Measurements from ENCODE around the gene GPRC5A. TPM values are rescaled to one million over a fixed set of nuclear protein-coding genes. Genes with fewer than 3 reads are reported as not detected.
A peak's percentile ranks its signal among the peaks of the same experiment; 100 is the strongest.
"Not testable (repeated sequence)": the region's sequence is repeated elsewhere in the genome, so short reads cannot be mapped to it uniquely, and the experiment has no call there.

GPRC5A gene
- not detected for total RNA-seq
- not detected for polyA plus RNA-seq
- 0 to 0.57 (median 0.09) reads per million in 6 experiments for total RNA-seq

DNA sequence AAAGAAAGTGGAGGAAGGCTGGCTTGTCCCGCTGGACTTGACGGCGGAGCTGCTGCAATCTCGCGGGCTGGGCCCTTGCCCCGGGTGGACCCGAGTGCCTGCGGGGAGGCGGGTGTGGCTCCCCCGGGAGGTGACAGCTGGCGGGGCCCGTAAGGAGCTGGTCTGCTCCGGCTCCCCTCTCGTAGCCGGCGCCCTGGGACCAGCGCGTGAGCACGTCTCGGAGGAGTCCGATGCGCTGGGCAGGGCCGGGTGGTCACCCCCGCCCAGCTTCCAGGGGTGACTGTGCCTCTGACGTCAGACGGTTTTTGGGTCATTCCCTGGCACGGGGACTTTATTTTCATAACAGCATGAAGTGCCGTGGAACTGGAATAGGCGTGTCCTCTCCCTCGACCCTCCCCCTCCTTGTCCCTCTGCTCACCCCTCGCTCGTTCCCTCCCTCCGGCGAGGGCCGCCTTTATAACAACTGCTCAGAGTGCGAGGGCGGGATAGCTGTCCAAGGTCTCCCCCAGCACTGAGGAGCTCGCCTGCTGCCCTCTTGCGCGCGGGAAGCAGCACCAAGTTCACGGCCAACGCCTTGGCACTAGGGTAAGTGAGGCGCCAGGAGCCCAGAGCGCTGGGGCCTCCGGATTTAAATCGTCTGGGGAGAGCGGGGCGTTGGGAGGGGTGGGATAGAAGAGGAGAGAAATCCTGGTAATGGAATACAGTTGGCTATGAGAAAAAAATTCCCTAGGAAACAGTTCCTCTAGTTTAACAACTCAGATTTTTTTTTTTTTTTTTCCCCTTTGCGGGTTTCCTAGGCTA lies at the start of gene GPRC5A:
Gene GPRC5A (plus strand): TSS at position 483 of the 801 bp plus-strand sequence. CDS start 16,688 bp downstream, outside the sequence.
- peak within 1 kb of the TSS in 5 of 10 donors; percentile 60 to 84 (median 74) for H3K27ac Mint-ChIP-seq
- H3K36me3 Mint-ChIP-seq, result peaks cover 0 to 5% (median 0%) of the 10 kb centered on the region in 3 donors

DNA sequence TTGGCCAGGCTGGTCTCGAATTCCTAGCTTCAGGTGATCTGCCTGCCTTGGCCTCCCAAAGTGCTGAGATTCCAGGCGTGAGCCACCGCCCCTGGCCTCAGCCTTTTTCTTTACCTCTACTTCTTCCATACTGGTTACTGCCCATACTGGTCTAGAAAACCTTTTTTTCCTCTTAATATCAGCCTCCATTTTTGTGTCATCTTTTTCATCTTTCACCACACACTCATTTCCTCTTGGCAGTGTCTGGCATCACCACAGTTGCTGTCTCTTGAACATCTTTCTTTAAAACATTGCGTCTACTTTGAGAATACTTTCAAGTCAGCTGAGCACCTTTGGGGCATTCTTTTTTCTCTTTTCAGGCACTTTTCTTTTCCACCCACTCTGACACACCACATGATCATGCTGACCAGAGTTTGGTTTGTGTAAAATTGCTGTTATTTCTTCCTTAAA lies 45.5 kb upstream of the GPRC5A start:
- ATAC-seq, result peak; percentile 53 to 77

More for the DNA sequence above, at the start of gene GPRC5A:
- DNase-seq (peak in 7 of 10 donors; percentile 6 to 32 (median 28)), ATAC-seq (peak; percentile 65 to 74)
- H3K4me3 Mint-ChIP-seq, result peak within 1 kb of the TSS; percentile 80 to 89 (median 88)
- POLR2A ChIA-PET, result no interaction called here
- H3K9me3 Mint-ChIP-seq, result no peaks in the 10 kb centered on the region
- H3K27me3 Mint-ChIP-seq, result peaks cover 10 to 42% (median 24%) of the 10 kb centered on the region in 5 donors
- peaks cover 5 to 12% (median 8%) of the 10 kb centered on the region in 4 donors for H3K4me1 Mint-ChIP-seq

GRCh38 chr12:12846780-12847179 lies 44.6 kb upstream of the GPRC5A start:
- peaks cover 10 to 27% (median 23%) of the 10 kb centered on the region in 4 donors for H3K4me1 Mint-ChIP-seq
- H3K9me3 Mint-ChIP-seq, H3K36me3 Mint-ChIP-seq, H3K27me3 Mint-ChIP-seq: not testable (repeated sequence)
- DNase-seq (peak in 7 of 10 donors; percentile 4 to 68 (median 44)), ATAC-seq (peak; percentile 70 to 84)
- H3K4me3 Mint-ChIP-seq, result peak overlapping the region in 7 of 10 donors; percentile 28 to 57 (median 40)
- H3K27ac Mint-ChIP-seq, result peak overlapping the region; percentile 28 to 91 (median 78)
- POLR2A ChIA-PET, result interaction anchor here (0.6 to 1.9 kb wide), 3 partner anchors 9 to 25 kb away, joined by 4 to 6 read pairs (median 6); no protein-coding TSS in a partner anchor

More for the DNA sequence above, 45.5 kb upstream of the GPRC5A start:
- DNase-seq, result peak in 5 of 10 donors; percentile 11 to 48 (median 17)
- Mint-ChIP-seq H3K27ac (peak overlapping the region; percentile 28 to 91 (median 78)), H3K36me3 (no peaks in the 10 kb centered on the region), H3K27me3 (no peaks in the 10 kb centered on the region), H3K4me1 (peaks cover 10 to 27% (median 23%) of the 10 kb centered on the region in 4 donors), H3K9me3 (peaks cover 0 to 2% (median 0%) of the 10 kb centered on the region in 9 donors), H3K4me3 (peak overlapping the region in 8 of 10 donors; percentile 1 to 46 (median 12))
- POLR2A ChIA-PET, result interaction anchor here (0.5 to 1.9 kb wide), 3 partner anchors 8 to 27 kb away, joined by 3 to 6 read pairs (median 3); no protein-coding TSS in a partner anchor

GRCh38 chr12:12853435-12853834 lies 37.9 kb upstream of the GPRC5A start:
- no peak for ATAC-seq
- peaks cover 0 to 6% (median 0%) of the 10 kb centered on the region in 9 donors for H3K9me3 Mint-ChIP-seq
- POLR2A ChIA-PET, result no interaction called here
- DNase-seq, result no peak
- no peak overlapping the region for H3K27ac Mint-ChIP-seq
- no peak overlapping the region for H3K4me3 Mint-ChIP-seq
- peaks cover 0 to 8% (median 5%) of the 10 kb centered on the region in 3 donors for H3K36me3 Mint-ChIP-seq
- peaks cover 0 to 3% (median 2%) of the 10 kb centered on the region in 4 donors for H3K4me1 Mint-ChIP-seq
- no peaks in the 10 kb centered on the region for H3K27me3 Mint-ChIP-seq

- H3K27me3 Mint-ChIP-seq, result no peaks in the 10 kb centered on the region
- no peak overlapping the region for H3K4me3 Mint-ChIP-seq
- peaks cover 0 to 16% (median 8%) of the 10 kb centered on the region in 3 donors for H3K36me3 Mint-ChIP-seq
- H3K4me1 Mint-ChIP-seq, result peaks cover 0 to 3% (median 0%) of the 10 kb centered on the region in 4 donors
- POLR2A ChIA-PET, result no interaction called here
- DNase-seq, result no peak
- no peak for ATAC-seq
- H3K9me3 Mint-ChIP-seq, result peaks cover 0 to 1% (median 0%) of the 10 kb centered on the region in 9 donors
- H3K27ac Mint-ChIP-seq, result no peak overlapping the region
Observed at GRCh38 chr12:12859690-12860089, 31.7 kb upstream of the GPRC5A start.

- Mint-ChIP-seq H3K36me3 (peaks cover 0 to 12% (median 8%) of the 10 kb centered on the region in 3 donors), H3K4me1 (peaks cover 0 to 3% (median 0%) of the 10 kb centered on the region in 4 donors), H3K4me3 (no peak overlapping the region), H3K9me3 (peaks cover 0 to under 1% (median 0%) of the 10 kb centered on the region in 9 donors), H3K27ac (peak overlapping the region in 1 of 10 donors; percentile 11), H3K27me3 (no peaks in the 10 kb centered on the region)
- POLR2A ChIA-PET, result interaction anchor here (0.7 kb wide), 1 partner anchor 994 kb away, joined by 7 read pairs; no protein-coding TSS in a partner anchor
- ATAC-seq, result no peak
- no peak for DNase-seq
Observed at GRCh38 chr12:12864243-12864642, 27.1 kb upstream of the GPRC5A start.

DNA sequence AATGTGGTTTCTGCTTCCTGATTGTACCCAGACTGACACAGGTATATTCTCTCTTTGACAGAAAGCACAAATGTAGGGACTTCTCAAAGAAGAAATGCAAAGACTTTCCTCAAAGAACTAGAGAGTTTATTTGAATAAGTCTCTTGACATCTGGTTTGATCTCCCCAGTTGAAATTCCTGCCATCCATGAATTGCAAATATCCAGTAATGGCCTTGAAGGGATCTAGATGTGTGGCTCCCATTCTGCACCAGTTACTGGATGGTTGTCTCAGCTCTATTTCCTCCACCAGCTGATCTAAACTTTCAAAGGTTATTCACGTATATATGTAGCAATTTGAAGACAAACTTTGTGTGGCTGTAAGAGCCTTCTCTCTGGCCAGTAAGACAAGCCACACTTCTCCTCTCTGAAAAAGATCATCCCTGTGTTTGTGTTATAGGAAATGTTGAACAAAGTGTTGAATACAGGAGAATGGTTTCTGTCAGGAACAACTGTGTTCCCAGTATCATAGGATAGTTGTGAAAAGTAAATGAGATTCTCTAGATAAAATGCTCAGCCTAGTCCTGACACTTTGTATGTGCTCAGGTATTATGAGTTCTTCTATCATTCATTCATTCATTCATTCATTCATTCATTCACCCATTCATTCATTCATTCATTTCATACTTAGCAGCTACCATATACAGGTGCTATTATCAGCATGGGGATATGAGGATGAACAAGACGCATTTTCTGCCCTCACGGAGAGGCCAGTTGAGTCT lies 22.7 kb upstream of the GPRC5A start:
- DNase-seq, result no peak
- H3K36me3 Mint-ChIP-seq, result peaks cover 0 to 5% (median 4%) of the 10 kb centered on the region in 3 donors
- POLR2A ChIA-PET, result no interaction called here
- no peaks in the 10 kb centered on the region for H3K9me3 Mint-ChIP-seq
- peaks cover 0 to 2% (median 0%) of the 10 kb centered on the region in 4 donors for H3K4me1 Mint-ChIP-seq
- no peak overlapping the region for H3K27ac Mint-ChIP-seq
- H3K4me3 Mint-ChIP-seq, result no peak overlapping the region
- no peaks in the 10 kb centered on the region for H3K27me3 Mint-ChIP-seq
- no peak for ATAC-seq

GRCh38 chr12:12870465-12870864 lies 20.9 kb upstream of the GPRC5A start:
- Mint-ChIP-seq H3K27ac (no peak overlapping the region), H3K4me1 (peaks cover 0 to 2% (median 0%) of the 10 kb centered on the region in 4 donors)
- POLR2A ChIA-PET, result no interaction called here

GRCh38 chr12:12871587-12872138 lies 19.7 kb upstream of the GPRC5A start:
- no peak for DNase-seq
- Mint-ChIP-seq H3K27me3 (no peaks in the 10 kb centered on the region), H3K4me1 (peaks cover 0 to 2% (median 0%) of the 10 kb centered on the region in 4 donors), H3K27ac (peak overlapping the region in 2 of 10 donors; percentile 11 to 45), H3K4me3 (no peak overlapping the region), H3K36me3 (peaks cover 0 to 3% (median 0%) of the 10 kb centered on the region in 3 donors), H3K9me3 (no peaks in the 10 kb centered on the region)
- POLR2A ChIA-PET, result interaction anchor here (0.9 kb wide), 1 partner anchor 25 kb away, joined by 6 read pairs; no protein-coding TSS in a partner anchor
- no peak for ATAC-seq

More at GRCh38 chr12:12870465-12870864, 20.9 kb upstream of the GPRC5A start:
- peaks cover 0 to 3% (median 0%) of the 10 kb centered on the region in 3 donors for H3K36me3 Mint-ChIP-seq
- no peaks in the 10 kb centered on the region for H3K9me3 Mint-ChIP-seq
- no peak for DNase-seq
- H3K4me3 Mint-ChIP-seq, result no peak overlapping the region
- no peak for ATAC-seq
- no peaks in the 10 kb centered on the region for H3K27me3 Mint-ChIP-seq

- POLR2A ChIA-PET, result interaction anchor here (0.9 kb wide), 1 partner anchor 26 kb away, joined by 6 read pairs; no protein-coding TSS in a partner anchor
- Mint-ChIP-seq H3K27ac (peak overlapping the region in 2 of 10 donors; percentile 11 to 45), H3K36me3 (peaks cover 0 to 3% (median 0%) of the 10 kb centered on the region in 3 donors), H3K27me3 (no peaks in the 10 kb centered on the region), H3K4me3 (no peak overlapping the region), H3K9me3 (no peaks in the 10 kb centered on the region), H3K4me1 (peaks cover 0 to 2% (median 0%) of the 10 kb centered on the region in 4 donors)
- DNase-seq (no peak), ATAC-seq (no peak)
Observed at GRCh38 chr12:12872139-12872933, 19.0 kb upstream of the GPRC5A start.

- Mint-ChIP-seq H3K4me1 (peaks cover 0 to 2% (median 0%) of the 10 kb centered on the region in 4 donors), H3K4me3 (no peak overlapping the region), H3K27me3 (no peaks in the 10 kb centered on the region), H3K36me3 (peaks cover 0 to 2% (median 0%) of the 10 kb centered on the region in 3 donors), H3K9me3 (no peaks in the 10 kb centered on the region), H3K27ac (no peak overlapping the region)
- POLR2A ChIA-PET, result no interaction called here
- ATAC-seq (no peak), DNase-seq (no peak)
Observed at GRCh38 chr12:12872934-12873275, 18.5 kb upstream of the GPRC5A start.
